Measurements from ENCODE around the gene FRMD5. TPM values are rescaled to one million over a fixed set of nuclear protein-coding genes. Genes with fewer than 3 reads are reported as not detected.

FRMD5 gene
- total and polyA plus RNA-seq, 2 donors (not counting 1 experiment from before 2014, with no cell fraction given) = not detected

- no peak for TF ChIP-seq EZH2 (IDR thresholded peaks at IDR 0.05; ENCODE audit: borderline replicate concordance, insufficient read depth, low read depth, low read length, poor library complexity, severe bottlenecking)
- TF ChIP-seq, protein P1, sequence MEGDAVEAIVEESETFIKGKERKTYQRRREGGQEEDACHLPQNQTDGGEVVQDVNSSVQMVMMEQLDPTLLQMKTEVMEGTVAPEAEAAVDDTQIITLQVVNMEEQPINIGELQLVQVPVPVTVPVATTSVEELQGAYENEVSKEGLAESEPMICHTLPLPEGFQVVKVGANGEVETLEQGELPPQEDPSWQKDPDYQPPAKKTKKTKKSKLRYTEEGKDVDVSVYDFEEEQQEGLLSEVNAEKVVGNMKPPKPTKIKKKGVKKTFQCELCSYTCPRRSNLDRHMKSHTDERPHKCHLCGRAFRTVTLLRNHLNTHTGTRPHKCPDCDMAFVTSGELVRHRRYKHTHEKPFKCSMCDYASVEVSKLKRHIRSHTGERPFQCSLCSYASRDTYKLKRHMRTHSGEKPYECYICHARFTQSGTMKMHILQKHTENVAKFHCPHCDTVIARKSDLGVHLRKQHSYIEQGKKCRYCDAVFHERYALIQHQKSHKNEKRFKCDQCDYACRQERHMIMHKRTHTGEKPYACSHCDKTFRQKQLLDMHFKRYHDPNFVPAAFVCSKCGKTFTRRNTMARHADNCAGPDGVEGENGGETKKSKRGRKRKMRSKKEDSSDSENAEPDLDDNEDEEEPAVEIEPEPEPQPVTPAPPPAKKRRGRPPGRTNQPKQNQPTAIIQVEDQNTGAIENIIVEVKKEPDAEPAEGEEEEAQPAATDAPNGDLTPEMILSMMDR (IDR thresholded peaks at IDR 0.05) = no peak
- no peak for DNase-seq
- Histone ChIP-seq H3K27ac (ENCODE audit: low read length in 2 of 2) (no peak overlapping the region), H3K4me1 (ENCODE audit: control insufficient read depth in 2 of 2, insufficient read depth in 2 of 2, low read length in 2 of 2) (peaks cover 0 to 6% of the 10 kb centered on the region in 2 donors), H3K9ac (ENCODE audit: low read length) (no peak overlapping the region), H3K4me2 (replicated peaks; ENCODE audit: low read depth, low read length, poor library complexity, severe bottlenecking) (no peak overlapping the region), H3K4me3 (ENCODE audit: control extremely low read depth in 1 of 5, extremely low read depth in 1 of 5, insufficient read depth in 1 of 5, low read depth in 2 of 5, low read length in 4 of 5) (no peak overlapping the region), H3K36me3 (replicated peaks in 1 of 2; ENCODE audit: control extremely low read depth in 1 of 2, control insufficient read depth in 1 of 2, extremely low read depth in 1 of 2, insufficient read depth in 2 of 2, low read length in 1 of 2) (no peaks in the 10 kb centered on the region), H2AFZ (ENCODE audit: insufficient read depth, low read depth, low read length, poor library complexity, severe bottlenecking) (no peak overlapping the region), H3K9me3 (ENCODE audit: control extremely low read depth in 1 of 3, control insufficient read depth in 2 of 3, insufficient read depth in 1 of 3, low read length in 2 of 3) (no peaks in the 10 kb centered on the region), H3K79me2 (ENCODE audit: control insufficient read depth, insufficient read depth, low read length) (no peaks in the 10 kb centered on the region), H3K27me3 (replicated peaks in 1 of 4; ENCODE audit: control extremely low read depth in 1 of 4, control insufficient read depth in 3 of 4, insufficient read depth in 4 of 4, low read length in 3 of 4) (no peaks in the 10 kb centered on the region), H4K20me1 (ENCODE audit: control insufficient read depth, insufficient read depth, low read length, poor library complexity, severe bottlenecking) (no peaks in the 10 kb centered on the region)
- POLR2A ChIA-PET = interaction anchor here (0.6 kb wide), 1 partner anchor 68 kb away, joined by 4 read pairs; no protein-coding TSS in a partner anchor
- CTCF ChIA-PET = interaction anchor here (0.6 kb wide), 1 partner anchor 24 kb away, joined by 4 read pairs; no protein-coding TSS in a partner anchor
- ATAC-seq (ENCODE audit: low read depth) = no peak
- Mint-ChIP-seq H3K27me3 (no peaks in the 10 kb centered on the region), H3K4me3 (no peak overlapping the region), H3K9me3 (ENCODE audit: insufficient read depth) (no peaks in the 10 kb centered on the region), H3K27ac (no peak overlapping the region), H3K4me1 (peaks cover 1% of the 10 kb centered on the region)
- intact Hi-C loops (cut with micrococcal nuclease) = no loop called here
- 100% methylated on average over 1 of the region's 4 CpGs for WGBS (ENCODE audit: insufficient coverage)
These were observed 317.7 kb downstream of the FRMD5 start for GRCh38 chr15:43877371-43877770.

- no peak for TF ChIP-seq EZH2 (IDR thresholded peaks at IDR 0.05; ENCODE audit: borderline replicate concordance, insufficient read depth, low read depth, low read length, poor library complexity, severe bottlenecking)
- TF ChIP-seq, protein P1 (IDR thresholded peaks at IDR 0.05) = no peak
- POLR2A ChIA-PET = interaction anchor here (0.6 kb wide), 1 partner anchor 68 kb away, joined by 4 read pairs; no protein-coding TSS in a partner anchor
- H3K9ac ChIP-seq (ENCODE audit: low read length) = no peak overlapping the region
- peaks cover 0 to 6% of the 10 kb centered on the region in 2 donors for H3K4me1 ChIP-seq (ENCODE audit: control insufficient read depth in 2 of 2, insufficient read depth in 2 of 2, low read length in 2 of 2)
- Mint-ChIP-seq H3K4me1 (peaks cover 1% of the 10 kb centered on the region), H3K27ac (no peak overlapping the region), H3K27me3 (no peaks in the 10 kb centered on the region), H3K9me3 (ENCODE audit: insufficient read depth) (no peaks in the 10 kb centered on the region), H3K4me3 (no peak overlapping the region)
- H3K27me3 ChIP-seq (replicated peaks in 1 of 4; ENCODE audit: control extremely low read depth in 1 of 4, control insufficient read depth in 3 of 4, insufficient read depth in 4 of 4, low read length in 3 of 4) = no peaks in the 10 kb centered on the region
- ATAC-seq (ENCODE audit: low read depth) (no peak), DNase-seq (no peak)
- no peak overlapping the region for H3K4me2 ChIP-seq (replicated peaks; ENCODE audit: low read depth, low read length, poor library complexity, severe bottlenecking)
- H3K27ac ChIP-seq (ENCODE audit: low read length in 2 of 2) = no peak overlapping the region
- no peaks in the 10 kb centered on the region for H3K36me3 ChIP-seq (replicated peaks in 1 of 2; ENCODE audit: control extremely low read depth in 1 of 2, control insufficient read depth in 1 of 2, extremely low read depth in 1 of 2, insufficient read depth in 2 of 2, low read length in 1 of 2)
- H3K4me3 ChIP-seq (ENCODE audit: control extremely low read depth in 1 of 5, extremely low read depth in 1 of 5, insufficient read depth in 1 of 5, low read depth in 2 of 5, low read length in 4 of 5) = no peak overlapping the region
- no peaks in the 10 kb centered on the region for H3K79me2 ChIP-seq (ENCODE audit: control insufficient read depth, insufficient read depth, low read length)
- H2AFZ ChIP-seq (ENCODE audit: insufficient read depth, low read depth, low read length, poor library complexity, severe bottlenecking) = no peak overlapping the region
- intact Hi-C loops (cut with micrococcal nuclease) = no loop called here
- 93% methylated on average over 2 of the region's 3 CpGs for WGBS (ENCODE audit: insufficient coverage)
- CTCF ChIA-PET = no interaction called here
- H3K9me3 ChIP-seq (ENCODE audit: control extremely low read depth in 1 of 3, control insufficient read depth in 2 of 3, insufficient read depth in 1 of 3, low read length in 2 of 3) = no peaks in the 10 kb centered on the region
- H4K20me1 ChIP-seq (ENCODE audit: control insufficient read depth, insufficient read depth, low read length, poor library complexity, severe bottlenecking) = no peaks in the 10 kb centered on the region
These were observed 318.2 kb downstream of the FRMD5 start for GRCh38 chr15:43876872-43877271.
